Measurements from ENCODE around the gene HOXA3.

HOXA3 gene

DNA sequence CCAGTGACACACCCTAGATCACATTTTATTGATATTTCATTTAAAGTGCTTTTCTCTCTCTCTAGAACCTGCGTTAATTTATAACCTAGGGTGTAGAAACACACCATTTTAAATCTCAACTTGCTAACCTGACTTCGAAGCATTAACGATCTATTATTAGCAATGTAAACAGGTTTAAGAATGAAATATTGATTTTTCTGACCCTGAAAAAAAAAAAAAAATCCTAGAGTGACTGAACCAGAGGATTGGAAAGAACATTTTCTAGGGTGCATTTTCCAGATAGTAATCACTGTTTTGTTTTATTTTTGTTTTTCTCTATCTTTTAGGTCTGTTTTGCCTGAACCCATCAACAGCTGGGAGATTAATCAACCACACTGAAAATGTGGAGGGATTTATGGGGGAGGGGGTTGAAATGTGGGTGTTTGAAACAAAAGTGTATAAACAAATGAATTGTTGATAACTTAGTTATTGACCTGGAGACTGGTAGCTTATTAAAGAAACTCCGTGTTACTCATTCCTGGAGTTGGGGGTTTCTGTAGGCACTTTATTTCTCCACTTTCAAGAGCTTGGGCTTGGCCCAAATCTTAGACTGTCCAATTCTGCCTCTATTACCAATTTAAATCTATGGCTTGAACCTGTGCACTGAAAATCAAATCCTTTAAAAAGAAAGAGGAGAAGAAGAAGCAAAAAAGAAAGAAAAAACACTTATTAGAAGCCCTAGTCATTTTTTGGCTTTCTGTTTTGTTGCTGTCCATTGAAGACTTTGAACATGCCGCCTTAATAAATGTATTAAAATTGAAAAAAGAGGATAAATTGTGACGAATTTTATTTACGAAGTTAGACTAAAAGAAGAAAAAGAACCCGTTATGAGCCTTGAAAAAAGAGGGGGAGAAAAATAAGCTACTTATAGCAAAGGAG, 52.7 kb downstream of the HOXA3 start:
- DNase-seq, result no peak

DNA sequence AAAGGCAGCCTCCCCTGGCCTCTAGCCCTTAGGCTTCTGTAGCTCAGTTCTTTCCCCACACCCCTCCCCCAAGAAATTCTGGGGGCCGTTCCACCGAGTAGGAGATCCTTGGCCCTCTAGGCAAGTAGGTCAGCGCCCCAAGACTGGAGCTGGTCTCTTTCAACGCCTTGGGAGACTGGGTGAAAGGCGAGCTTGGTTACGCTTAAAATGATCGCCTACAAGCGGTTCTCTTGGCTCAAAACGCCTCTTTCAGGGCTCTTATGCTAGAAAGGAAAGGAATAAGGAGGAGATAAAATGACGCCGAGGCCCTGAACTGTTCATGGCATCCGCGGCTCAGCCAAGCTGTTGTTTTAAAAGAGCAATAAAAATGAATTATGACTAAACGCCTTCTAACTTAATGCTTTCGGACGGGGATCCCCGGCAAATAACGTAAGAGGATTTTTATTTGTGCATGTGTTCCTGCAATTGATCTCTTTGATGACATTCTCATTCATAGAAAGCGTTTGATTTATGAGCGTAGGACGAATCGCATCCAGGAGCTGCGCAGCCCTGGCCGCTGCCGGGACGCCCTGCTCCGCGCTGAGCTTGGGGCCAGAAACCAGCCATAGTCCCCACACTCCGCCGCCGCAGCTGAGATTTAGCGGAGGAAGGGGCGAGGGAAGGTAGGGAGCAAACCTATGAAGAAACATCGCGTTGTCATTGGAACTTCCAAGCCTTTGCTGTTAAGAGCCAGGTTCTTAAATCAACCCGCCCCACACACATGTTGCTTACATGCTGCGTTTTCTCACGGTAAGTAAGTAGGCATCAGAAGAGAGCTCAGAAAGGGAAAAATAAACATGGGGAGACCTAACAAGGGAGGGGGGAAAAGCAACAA, 53.6 kb downstream of the HOXA3 start:
- no peak for DNase-seq

DNA sequence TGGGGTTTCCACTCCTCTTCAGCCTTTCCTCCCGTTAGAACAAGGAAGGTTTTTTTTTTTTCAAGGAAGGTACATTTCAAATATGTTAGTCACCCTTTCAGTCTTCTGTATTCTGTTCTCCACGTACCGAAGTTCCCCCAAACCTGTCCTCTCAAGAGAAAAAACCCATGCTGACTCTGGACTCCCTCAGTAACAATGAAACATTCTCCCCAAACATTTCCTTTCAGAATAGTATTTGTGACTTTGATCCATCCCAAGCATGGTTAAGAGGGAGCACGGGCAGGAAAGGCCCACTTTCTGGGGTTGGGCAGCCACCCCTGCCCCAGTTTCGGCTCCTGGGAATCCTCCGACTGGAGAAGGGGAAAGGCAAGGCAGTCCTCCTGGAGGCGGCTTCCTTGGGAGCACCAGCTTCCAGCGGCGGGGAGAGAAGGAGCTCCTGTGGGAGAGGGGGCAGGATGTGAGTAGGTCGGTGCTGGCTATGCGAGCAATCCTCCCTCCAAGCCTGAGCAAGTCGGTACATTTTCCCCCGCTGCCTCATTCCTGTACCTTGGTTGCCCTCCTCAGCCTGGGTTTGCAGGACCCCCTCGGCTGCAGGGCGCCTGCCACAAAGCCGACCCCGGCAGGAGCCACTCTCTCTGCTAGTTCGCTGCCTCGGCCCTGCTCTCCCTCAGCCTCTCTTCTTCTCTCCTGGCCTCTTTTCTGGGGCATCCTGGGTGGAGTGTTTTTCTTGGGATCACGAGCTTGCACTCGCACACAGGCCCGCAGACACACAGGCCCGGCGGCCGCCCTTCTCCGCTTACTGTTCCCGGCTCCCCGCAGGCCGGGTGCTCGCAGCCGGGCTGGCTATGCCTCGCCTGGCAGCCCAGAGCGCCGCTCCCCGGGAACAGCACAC, 54.5 kb downstream of the HOXA3 start:
- no peak for DNase-seq

DNA sequence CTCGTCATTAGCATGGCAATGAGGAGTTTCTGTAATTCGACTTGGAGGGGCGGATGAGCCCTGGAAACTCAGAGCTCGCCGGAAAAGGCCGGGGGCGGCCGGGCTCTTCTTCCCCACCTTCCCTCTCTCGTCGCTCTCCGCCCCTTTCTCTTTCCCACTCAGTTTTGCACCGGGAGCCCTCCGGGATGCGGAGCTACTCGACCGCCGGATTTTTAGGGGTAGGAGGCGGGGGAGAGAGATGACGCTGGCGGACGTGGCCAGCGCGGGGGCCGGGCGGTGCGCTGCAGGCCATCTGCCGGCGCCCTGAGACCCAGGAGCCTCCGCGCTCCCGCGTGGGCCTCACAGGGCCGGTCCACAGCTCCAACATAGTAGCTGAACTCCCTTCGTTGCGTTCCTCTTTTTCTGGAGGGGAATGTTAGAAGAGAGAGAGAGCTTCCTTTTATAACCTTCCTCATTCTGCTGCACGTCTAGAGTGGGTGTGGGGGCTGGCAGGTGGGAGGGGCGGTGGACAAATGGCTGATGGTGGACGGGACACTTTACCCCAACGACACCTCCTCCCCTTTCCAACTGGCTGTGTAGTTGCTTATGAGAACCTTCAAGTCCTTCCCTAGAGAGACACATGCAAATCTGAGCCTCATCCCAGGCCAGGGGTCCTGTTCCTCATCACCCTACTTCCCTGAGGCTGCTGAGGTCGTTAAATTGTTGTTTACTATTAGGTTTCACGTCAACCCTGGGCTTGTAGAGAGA, 55.4 kb downstream of the HOXA3 start:
- DNase-seq, result peak; percentile 7

DNA sequence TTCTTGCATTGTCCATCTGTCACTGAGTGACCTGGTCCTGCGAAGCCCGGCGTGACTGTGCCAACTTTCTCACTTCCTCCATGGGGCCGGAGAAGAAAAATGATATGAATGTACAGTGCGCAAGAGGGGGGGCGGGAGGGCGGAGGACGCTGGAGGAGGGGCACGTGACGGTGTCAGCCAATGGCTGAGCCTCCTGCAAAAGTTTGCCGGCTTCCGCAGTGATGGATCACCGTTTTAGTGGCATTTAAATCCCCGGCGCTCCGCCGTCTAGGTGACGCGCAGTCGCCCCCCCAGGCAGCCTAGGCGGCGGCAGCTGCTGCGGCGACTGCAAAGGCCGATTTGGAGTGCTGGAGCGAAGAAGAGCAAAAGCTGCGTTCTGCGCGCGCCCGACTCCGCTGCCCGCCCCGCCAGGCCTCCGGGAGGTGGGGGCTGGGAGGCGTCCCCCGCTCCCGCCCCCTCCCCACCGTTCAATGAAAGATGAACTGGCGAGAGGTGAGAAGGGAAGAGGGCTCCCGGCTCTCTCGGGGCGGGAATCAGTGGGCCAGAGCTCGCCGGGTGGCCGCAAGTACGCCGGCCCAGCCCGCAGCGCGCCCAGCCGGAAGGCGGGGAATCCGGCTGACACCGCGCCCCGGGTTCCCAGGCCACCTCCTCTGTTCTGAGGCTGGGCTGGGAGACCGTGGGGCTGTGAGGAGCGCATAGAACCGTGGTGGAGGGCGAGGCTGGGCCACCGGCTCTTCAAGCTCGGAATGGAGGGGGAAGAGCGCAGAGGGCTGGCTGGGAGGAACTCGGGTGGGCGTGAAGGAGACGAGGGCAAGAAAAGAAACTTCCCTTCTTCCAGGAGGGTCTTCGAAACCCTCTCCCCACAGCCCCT, 56.3 kb downstream of the HOXA3 start, which contains the start of gene HOXA1:
Gene HOXA1 (minus strand): TSS at position 104 of the 871 bp plus-strand sequence. CDS start 88 bp downstream, at position 16.
- DNase-seq, result peak; percentile 85

DNA sequence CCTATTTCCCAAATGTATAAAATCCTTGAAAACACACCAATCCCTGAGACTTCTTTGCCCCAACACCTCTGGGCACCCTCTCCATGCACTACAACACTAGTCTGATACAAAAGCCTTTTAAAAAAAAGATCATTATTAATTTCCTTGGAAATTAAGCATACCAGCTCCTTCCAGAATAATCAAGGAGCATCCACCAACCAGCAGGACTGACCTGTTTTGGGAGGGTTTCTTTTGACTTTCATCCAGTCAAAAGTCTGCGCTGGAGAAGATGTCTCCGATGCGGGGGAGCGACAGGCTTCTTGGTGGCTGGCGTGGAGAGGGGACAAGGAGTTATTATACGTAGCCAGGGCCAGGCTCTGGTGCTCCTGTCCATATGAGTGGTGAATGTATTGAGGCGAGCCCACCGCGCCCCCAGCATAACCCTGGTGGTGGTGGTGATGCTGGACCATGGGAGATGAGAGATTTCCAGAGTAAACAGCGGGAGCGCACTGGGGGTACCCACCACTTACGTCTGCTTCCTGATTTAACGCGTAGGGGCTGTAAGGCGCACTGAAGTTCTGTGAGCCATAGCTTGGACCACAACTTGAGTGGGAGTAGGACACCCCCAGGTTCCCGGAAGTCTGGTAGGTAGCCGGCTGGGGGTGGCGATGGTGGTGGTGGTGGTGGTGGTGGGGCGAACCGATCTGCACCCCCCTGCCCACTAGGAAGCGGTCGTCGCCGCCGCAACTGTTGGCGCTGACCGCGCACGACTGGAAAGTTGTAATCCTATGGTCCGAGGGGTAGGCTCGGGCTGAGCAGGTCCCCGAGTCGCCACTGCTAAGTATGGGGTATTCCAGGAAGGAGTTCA, 57.1 kb downstream of the HOXA3 start:
- DNase-seq, result peak; percentile 35

DNA sequence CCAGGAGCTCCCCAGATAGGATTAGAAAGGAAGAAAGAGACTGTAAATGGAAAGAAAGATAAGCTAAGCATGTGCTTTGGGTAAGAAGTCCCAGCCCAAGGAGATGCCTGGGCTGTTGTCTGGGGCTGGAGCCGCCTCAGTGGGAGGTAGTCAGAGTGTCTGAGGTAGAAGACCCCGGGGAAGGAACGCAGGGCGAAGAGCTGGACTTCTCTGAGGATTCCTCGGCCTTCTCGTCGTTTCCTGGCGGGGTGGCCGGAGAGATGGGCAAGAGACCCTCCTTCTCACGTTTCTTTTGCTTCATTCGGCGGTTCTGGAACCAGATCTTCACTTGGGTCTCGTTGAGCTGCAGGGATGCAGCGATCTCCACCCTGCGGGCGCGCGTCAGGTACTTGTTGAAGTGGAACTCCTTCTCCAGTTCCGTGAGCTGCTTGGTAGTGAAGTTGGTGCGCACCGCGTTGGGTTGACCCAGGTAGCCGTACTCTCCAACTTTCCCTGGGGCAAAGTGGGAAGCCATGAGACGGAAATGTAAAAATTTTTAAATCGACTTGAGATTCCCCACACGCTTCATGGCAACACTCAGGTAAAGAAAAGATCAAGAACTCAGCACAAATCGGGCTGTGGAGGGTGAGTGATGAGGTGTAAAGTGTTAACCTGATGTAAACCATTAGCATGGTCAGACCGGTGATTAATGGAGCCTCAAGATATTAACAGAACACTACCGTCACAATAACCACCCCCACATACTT, 57.9 kb downstream of the HOXA3 start:
- DNase-seq, result no peak

DNA sequence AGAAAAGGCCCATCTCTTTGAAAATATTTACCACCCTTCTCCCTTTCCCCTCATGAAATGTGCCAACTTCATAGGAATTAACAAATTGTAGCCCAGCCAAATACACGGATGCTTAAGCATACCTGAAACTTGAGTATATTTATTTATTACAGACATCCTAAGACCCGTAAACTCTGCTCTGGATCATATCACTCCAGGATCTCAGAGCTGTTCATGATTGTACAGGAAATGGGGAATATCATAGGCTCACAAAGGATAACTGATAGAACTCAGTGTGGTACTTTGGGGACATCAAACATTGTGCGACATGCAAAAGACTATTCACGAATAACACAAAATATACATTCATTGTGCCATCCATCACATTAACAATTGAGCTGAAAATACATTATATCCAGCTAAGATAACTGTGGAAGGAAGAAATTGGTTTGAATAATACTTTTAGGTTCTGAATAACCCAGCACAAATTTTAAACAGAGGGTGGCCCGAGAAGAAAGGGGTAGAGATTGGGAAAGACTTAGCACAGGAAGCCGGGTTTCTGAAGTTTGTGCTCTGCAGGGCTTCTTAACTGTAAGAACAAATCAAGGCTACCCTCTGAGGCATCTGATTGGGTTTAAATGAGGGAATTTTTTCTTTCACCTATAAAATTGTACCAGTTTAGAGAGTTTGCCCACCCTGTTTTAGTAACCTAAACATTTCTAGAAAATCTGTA, 59.0 kb downstream of the HOXA3 start:
- no peak for DNase-seq

DNA sequence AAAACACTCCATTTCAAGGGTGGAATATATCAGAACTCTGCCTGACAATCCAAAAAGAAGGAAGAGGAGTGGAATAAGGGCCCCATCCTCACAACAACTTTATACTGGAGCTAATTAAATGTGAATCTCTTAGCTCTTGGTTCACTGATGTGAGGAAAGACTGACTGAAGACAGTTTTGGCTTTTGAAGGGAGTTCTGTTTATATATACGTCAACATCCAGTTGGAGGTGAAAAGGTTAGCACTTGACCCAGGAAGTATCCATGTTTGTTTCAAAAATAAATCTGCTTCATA, 59.6 kb downstream of the HOXA3 start:
- no peak for DNase-seq

DNA sequence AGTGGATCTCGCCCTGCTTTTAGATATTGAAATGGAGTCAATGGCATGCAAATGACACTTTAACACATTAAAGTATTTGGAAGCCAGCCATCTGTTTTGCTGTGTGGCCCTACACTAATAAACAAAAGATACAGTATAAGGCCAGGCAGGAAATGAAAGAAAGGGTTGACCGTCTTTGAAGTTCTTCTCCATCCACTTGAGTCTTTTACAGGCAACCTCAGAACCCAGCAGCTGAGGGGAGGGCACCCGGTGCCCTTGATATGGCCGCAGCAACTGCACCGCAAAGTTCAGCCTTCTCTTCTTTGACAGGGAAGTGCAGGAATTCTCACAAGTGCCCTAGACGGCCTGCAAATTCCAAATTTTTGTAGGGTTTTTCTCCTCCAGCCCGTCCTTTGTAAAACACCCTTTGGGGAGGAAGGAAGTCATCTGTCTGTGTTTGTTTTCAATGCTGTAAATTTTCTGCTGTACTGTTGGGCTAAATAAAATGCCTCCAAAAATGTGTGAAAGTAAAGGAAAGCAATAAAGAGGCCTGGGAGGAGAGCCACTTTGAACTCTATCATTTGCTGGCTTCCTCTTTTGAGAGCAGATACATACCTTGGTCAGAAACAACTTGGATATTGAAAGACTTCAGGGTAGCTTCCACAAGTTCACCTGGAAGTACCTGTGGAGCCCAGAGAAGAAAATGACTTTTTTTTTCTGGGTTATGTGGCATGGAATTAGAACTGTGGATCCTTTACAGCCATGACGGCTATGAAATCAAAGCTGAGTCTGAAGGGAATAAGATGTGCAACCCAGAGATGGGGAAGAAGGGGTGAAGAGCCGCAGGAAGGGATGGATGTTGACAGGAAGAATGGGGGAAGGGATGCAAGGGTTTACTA, 60.2 kb downstream of the HOXA3 start:
- no peak for DNase-seq

DNA sequence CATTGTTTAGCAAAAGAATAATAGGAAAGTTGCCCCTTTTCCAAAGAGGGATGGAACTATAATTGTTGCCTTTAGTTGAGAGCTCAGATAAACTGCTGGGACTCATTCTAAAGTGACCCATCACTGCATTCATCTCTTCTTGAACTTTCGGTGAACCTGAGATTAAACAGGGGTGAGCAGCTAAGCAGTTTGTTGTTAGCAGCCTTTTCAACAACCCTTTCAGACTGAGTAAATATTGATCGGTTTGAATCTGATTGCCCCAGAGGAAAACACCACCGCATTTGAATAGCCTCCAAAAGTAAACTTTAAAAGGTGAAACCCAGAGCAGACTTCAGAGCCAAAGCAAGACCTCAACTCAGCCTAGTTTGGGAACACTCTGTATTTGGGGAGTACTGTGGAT, 61.3 kb downstream of the HOXA3 start:
- DNase-seq, result no peak

DNA sequence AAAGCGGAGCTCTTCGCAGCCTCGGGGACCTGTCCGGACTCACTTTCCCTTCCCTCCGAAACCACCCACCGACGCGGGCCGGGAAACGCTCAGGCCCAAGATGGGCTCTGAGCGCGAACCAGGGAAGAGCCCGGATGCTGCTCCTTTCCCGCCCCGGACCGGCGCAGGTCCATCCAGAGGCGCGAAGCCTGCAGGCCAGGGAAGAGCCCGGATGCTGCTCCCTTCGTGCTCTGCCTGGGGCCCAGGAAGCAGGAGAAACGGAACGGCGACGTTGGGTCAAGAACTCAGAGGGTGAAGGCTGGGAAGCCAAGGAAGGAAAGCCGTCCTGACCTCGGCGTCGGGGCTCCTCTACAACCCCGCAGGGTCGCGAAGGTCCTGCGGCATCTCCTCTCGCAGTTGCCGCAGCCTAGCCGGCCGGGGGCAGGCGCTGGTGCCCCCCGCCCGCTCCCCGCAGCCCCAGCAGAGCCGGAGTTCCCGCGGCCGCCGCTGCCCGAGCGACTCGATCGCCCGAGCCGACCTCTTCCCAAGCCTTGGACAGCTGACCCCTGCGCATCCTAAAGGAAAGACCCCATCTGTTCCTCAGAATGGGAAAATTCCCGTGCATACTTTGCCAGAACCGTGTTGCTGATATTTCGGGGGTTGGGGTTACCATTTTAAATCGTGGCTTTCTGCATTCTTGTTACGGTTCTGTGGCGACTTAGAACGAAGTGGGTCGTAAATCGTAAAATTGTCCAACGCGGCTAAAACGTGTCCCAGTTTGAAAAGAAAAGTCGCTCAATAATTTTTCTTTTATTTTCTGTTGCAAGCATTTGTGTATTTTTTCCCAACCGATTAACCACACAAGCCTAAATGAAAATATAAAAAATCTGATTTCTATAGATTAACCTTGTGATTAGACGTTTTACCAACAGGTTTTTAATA, 64.1 kb downstream of the HOXA3 start:
- no peak for DNase-seq

DNA sequence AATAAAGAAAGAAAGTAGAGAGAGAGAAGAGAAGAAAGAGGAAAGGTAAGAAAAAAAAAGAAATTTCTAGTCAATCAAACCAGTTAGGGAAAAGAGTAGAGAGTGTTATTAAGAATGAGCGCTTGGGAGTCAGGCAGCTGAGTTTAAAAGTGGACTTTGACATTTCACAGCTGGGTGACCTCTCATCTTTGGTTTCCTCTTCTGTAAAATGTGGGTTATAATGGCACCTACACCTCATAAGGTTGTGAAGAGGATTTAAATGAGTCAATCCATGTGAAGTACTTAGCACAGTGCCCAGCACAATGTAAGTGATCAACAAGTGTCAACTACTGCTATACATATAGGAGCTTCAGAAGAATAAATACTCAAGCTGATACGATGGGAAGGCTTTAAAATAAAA, 68.7 kb downstream of the HOXA3 start:
- DNase-seq, result no peak

DNA sequence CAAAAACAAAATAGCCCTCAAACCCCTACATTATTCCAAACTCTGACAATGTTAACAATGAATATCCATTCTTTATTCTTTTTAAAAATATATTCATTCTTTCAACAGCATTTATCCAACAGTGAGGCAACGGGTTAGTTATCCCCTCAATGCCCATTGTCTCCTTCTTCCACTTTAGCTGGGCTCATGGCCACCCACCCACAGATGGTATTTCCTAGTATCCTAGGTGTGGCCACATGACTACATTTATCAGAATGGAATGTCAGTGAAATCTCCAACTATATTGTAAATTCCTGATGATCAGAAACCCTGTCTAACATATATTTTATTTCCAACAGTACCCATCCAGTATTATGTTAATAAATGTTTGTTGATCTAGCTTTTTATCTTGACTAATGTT, 70.2 kb downstream of the HOXA3 start:
- DNase-seq, result no peak

DNA sequence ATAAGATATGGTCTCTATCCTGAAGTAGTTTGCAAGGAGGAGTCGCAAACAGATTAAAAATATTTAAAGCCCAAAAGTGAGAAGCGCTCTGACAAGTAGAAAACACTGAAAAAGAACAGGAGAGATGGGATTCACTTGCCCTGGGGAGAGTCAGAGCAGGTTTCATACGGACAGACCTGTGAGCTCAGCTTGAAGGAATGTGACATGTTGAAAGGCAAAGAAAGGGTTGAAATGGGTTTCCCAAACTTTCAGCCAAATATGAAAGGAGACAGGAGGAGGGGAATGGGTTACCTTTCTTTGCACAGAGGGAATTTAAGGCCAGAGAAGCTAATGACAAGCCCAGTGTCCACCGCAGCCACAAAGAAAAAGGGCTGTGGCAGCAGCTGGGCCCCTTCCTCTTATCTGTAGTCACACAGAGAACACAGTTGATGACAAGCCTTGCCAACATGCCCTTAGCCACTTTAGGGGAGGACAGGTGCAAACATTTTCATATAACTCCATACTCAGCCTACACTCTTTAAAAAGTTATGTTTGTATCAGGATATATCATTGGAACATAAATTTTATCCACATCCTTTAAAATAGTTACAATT, 71.4 kb downstream of the HOXA3 start:
- DNase-seq, result no peak

Measured in CD4-positive, alpha-beta T cell treated with Interleukin-21 for 1 hour (primary cell).